ENCODE results near the gene TGFBR3L.

TGFBR3L gene

GRCh38 chr19:7904074-7905020 is 10.3 kb upstream of the TGFBR3L start:
- no peak for DNase-seq (ENCODE audit: low spot score)

GRCh38 chr19:7905268-7905667 is 9.4 kb upstream of the TGFBR3L start:
- no peak for DNase-seq (ENCODE audit: low spot score)

GRCh38 chr19:7905859-7906258 is 8.8 kb upstream of the TGFBR3L start:
- no peak for DNase-seq (ENCODE audit: low spot score)

GRCh38 chr19:7907122-7907521 is 7.5 kb upstream of the TGFBR3L start:
- no peak for DNase-seq (ENCODE audit: low spot score)

- no peak for DNase-seq (ENCODE audit: low spot score)
These were observed 7.1 kb upstream of the TGFBR3L start for GRCh38 chr19:7907544-7907943.

- DNase-seq (ENCODE audit: low spot score): no peak
These were observed 6.4 kb upstream of the TGFBR3L start for GRCh38 chr19:7908078-7908699.

GRCh38 chr19:7908742-7909461 is 5.7 kb upstream of the TGFBR3L start:
- DNase-seq (ENCODE audit: low spot score): no peak

GRCh38 chr19:7909471-7910067 is 5.1 kb upstream of the TGFBR3L start:
- DNase-seq (ENCODE audit: low spot score): no peak

GRCh38 chr19:7910321-7911161 is 4.1 kb upstream of the TGFBR3L start:
- no peak for DNase-seq (ENCODE audit: low spot score)

GRCh38 chr19:7911508-7912143 is 3.0 kb upstream of the TGFBR3L start:
- DNase-seq (ENCODE audit: low spot score): no peak

GRCh38 chr19:7912144-7912696 is 2.4 kb upstream of the TGFBR3L start:
- no peak for DNase-seq (ENCODE audit: low spot score)

- no peak for DNase-seq (ENCODE audit: low spot score)
These were observed 1.7 kb upstream of the TGFBR3L start for GRCh38 chr19:7912697-7913564.

GRCh38 chr19:7913652-7914051 is 978 bp upstream of the TGFBR3L start:
- DNase-seq (ENCODE audit: low spot score): no peak

- DNase-seq (ENCODE audit: low spot score): no peak
These were observed 531 bp upstream of the TGFBR3L start for GRCh38 chr19:7914099-7914498.

- DNase-seq (ENCODE audit: low spot score): peak; percentile 50
These were observed 846 bp downstream of the TGFBR3L start for GRCh38 chr19:7915250-7916102.

GRCh38 chr19:7916103-7916954 is 1.7 kb downstream of the TGFBR3L start:
- DNase-seq (ENCODE audit: low spot score): peak; percentile 78

GRCh38 chr19:7916955-7917266 is 2.3 kb downstream of the TGFBR3L start:
- DNase-seq (ENCODE audit: low spot score): peak; percentile 75
